Activated CD4-positive, alpha-beta T cell treated with anti-CD3 and anti-CD28 coated beads, Interleukin-2, amount 50 U/mL, for 48 hours (primary cell): Measurements from ENCODE around the gene CHST2.

Source experiments
- DNase-seq, 2 experiments: peaks; one replicate each; pipeline ENCODE4 v3.0.0-alpha.2; 2020

The CHST2 gene

DNA sequence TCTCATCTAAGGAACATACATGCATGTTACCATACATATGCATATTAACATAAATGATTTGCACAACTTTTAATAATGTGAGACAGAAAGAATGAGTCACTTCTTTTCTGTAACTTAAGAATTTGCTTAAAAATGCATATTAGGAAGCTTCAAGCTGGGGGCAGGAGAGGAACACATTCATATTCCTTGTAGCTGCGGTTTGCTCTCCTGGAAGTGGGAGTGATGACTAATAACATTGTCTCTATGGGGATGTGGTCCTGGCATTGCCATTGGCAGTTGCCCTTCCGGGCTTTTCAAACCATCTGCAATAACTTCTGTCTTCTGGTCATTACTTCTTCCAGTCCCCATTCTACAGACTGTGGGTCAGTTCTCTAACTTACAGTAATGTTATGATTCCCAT lies 15.6 kb downstream of the CHST2 start:
- DNase-seq: no peak

DNA sequence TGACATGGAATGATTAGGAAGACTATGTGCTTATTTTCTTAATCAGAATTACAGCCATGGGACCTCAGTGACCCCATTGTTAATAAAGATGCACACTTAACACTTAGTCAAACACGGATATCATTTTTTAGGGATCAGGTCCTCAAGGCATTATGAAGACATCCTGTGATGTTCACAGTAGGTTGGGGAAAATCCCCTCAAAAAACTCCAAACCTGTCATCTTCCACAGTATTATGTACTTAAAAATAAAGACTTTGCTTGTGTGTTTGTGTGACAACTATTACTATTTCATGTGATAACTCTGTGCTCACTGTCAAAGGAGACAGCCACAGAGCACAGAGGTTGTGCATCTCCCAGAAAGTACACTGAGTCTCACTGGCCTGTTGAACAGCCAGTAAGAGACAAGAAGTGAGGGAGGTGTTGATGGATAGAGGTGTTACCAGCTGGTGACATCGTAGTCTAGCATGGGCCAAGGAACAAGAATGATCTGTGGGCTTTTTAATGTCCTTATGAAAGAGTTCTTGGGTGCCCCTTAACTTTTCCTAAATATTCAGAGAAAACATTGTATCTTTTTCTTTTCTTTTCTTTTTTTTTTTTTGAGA lies 18.0 kb downstream of the CHST2 start:
- DNase-seq: no peak

DNA sequence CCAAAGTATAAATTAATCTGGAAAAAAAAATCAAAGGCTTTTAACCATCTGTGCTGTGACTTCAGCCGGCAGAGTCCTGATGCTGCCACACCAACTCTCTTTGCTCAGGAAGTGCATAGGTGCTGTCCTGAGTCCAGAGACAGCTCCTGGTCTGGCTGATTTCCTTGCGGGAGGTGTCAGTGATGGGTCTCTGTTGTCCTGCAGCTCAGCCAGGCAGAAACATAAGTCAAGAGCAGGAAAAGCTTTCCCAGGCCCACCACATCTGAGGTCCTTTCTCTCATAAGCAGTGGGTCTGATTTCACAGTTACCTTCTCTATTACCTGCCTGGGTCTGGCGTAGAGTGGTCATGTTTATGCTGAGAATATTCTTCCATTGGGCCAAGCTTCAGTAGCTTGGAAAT lies 19.4 kb downstream of the CHST2 start:
- no peak for DNase-seq

DNA sequence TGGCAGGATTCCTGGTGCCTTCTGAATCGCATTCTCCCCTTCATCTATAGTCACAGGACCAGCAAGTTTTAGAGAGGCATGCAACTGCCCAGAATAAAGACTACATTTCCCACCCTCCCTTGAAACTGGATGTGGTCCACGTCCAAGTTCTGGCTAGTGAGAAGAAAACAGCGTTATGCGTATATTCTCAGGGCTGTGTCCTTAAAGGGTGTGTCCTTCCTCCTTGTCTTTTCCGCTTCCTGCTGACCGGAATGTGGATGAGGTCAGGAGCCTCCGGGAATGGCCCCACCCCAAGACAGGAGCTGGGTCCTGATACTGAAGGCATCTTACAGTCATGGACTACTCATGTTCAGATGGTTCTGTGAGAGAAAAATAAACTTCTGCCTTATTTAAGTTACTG lies 20.2 kb downstream of the CHST2 start:
- DNase-seq: no peak

DNA sequence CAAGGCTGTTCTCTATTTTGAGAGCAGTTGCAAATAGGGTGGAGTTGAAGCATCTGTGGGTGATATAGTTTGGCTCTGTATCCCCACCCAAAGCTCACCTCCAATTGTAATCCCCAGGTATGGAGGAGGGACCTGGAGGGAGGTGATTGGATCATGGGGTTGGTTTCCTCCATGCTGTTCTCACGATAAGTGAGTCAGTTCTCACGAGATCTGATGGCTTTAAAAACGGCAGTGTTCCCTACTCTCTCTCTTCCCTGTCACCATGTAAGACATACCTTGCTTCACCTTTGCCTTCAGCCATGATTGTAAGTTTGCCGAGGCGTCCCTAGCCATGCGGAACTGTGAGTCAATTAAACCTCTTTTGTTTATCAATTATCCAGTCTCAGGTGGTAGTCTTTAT lies 21.0 kb downstream of the CHST2 start:
- no peak for DNase-seq

DNA sequence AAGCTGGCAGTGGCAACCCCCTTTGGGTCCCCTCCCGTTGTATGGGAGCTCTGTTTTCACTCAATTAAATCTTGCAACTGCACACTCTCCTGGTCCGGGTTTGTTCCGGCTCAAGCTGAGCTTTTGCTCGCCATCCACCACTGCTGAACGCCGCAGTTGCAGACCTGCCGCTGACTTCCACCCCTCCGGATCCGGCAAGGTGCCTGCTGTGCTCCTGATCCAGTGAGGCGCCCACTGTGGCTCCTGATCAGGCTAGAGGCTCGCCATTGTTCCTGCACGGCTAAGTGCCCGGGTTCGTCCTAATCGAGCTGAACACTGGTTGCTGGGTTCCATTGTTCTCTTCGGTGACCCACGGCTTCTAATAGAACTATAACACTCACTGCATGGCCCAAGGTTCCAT lies 22.8 kb downstream of the CHST2 start:
- no peak for DNase-seq

DNA sequence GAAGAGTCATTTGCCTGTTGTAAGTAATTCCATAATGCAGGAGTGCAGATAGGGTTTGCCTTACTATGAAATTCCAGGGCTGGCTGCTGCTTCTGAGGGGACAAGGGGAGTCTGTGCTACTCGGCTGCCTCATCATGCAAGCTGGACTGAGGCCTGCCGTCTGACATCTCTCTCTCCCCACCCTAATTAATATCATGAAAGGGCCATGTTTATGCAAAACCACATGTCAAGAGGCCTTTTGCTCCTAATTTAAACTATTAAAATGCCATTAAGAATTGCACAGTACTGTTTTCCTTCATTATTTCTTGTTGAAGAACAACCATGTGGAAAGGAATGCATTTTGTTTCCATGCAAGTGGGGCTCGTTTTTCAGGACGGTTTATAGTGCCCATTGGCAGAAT lies 26.3 kb downstream of the CHST2 start:
- DNase-seq: no peak

DNA sequence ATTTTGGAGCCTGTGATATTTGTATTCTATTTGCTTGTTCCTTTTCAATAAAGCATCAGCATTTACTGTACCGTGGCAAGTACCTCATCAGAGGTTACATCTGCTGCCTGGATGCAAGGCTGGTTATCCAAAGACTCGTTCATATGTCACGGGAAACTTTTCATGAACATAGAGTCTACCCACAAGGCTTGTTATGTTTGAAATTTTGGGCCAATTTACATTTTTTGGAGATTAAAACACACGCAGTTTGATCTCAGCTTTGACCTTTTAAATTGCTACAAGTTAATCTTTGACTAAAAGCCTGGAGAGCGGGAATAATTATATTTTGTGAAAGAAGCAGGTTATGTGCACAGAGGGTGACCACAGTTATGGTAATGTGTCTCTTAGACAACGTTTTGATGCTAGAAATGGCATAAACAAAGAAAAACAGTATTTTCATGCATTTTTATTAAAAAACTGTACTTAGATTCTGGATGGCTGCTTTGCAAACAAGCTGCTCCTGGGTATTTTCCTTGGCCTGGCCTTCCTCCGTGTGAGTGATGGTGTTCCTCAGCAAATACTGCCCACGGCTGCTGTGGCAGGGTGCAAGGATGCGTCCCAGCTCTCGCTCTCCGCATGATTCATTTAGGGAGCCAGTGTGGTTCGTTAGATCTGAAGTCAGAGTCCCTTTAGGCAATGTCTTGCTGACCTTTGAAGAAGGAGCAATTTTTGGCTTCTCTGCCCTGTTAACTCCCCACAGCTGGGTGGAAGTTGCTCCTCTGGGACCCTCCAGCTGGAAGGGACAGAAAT lies 27.1 kb downstream of the CHST2 start:
- DNase-seq: no peak

DNA sequence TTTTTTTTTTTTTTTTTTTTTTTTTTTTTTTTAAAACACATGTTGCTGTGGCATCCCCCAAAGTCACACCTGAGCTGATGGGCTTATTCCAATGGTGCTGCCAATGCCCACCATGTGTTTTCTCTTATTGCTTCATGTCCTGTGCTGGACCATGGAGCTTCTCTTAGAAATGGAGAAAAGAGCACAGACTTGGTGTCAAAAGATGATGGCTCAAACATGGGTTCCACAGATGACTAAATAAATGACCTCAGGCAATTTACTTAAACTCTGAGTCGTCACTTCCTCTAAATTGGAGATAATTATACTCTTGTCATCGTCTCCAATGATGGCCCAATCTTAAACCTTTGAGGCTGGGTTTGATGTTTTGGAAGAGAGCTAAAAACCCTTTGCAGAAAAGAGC lies 28.1 kb downstream of the CHST2 start:
- no peak for DNase-seq

DNA sequence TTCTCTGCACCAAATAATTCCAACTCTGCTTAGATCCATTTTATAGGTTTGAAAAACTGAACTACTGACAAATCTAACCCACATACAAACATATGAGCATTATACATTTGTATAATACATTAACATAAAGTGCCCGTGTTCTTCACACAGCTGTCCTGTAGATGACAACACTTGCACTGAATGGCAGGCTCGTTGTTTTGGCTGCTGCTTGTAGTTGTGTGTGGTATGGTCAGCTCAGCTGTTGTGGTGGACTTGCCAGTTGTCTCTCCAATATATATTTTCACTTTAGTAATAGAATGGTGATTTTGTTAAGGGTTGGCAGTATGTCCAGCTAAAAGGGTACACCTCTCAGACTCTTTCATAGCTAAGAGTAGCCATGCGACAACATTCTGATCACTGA lies 30.5 kb downstream of the CHST2 start:
- DNase-seq: no peak

DNA sequence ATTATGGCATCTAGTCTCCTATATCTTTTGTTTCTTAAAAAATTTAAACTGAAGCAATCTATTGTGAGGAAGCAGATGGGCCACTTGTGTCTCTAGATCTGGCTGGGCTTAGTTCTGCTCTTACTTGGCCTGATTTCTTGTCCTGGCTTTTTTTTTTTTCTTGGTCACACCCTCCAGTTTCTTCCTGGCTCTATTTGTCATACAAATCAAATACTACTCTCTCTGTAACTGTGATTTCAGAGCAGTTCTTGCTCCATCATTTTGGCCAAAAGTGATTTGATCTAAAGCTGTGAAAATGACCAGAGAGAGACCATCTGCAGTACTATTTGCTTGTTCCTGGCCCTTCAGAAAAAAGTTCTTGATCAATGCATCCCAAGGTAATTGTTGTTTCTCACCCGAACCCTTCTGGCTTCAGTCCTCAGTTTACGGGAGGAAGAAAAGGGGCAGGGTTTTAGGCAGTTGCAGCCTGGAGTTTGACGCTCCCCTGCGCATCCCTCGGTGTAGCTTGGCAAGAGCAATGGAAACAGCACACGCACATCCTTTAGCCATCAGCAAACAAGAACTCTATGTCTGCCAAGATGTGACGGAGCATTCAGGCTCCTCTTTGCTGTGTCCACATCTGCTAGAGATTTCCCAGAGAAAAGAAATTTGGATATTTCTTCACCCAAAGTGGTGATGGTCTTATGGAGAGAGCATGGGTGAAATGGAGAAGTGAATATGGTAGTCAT lies 31.6 kb downstream of the CHST2 start:
- no peak for DNase-seq

DNA sequence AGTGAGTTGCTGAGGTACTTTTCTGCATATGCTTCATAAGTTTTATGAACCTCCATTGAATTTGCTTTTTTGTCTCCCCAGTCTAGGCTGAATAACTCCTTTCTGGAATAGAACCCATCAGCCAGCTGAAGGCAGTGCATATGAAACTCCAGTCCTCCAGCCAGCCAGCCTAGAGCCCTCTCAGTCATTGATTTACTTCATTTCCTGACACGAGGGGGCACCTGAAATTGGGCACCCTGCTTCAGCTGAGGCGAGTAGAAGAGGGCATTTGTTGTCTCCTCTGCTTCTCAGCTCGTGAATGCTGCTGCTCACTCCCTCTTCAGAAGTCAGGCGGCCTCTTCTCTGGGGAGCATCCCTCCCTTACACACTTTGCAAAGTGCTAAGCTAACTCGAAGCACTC lies 32.5 kb downstream of the CHST2 start:
- no peak for DNase-seq

DNA sequence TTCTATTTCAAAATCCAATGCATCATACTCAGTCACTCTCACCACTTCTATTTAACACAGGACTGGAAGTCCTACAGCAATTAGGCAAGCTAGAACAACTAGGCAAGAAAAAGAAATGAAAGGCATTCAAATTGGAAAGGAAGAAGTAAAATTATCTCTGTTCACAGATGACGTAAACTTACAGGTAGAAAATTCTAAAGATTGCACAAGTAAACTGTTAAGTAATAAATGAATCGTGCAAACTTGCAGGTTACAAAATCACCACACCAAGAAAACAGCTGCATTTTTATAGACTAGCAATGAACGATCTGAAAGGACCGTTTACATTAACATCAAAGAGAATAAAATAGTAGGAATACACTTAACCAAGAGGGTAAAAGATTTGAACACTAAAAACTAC lies 36.2 kb downstream of the CHST2 start:
- DNase-seq: no peak

DNA sequence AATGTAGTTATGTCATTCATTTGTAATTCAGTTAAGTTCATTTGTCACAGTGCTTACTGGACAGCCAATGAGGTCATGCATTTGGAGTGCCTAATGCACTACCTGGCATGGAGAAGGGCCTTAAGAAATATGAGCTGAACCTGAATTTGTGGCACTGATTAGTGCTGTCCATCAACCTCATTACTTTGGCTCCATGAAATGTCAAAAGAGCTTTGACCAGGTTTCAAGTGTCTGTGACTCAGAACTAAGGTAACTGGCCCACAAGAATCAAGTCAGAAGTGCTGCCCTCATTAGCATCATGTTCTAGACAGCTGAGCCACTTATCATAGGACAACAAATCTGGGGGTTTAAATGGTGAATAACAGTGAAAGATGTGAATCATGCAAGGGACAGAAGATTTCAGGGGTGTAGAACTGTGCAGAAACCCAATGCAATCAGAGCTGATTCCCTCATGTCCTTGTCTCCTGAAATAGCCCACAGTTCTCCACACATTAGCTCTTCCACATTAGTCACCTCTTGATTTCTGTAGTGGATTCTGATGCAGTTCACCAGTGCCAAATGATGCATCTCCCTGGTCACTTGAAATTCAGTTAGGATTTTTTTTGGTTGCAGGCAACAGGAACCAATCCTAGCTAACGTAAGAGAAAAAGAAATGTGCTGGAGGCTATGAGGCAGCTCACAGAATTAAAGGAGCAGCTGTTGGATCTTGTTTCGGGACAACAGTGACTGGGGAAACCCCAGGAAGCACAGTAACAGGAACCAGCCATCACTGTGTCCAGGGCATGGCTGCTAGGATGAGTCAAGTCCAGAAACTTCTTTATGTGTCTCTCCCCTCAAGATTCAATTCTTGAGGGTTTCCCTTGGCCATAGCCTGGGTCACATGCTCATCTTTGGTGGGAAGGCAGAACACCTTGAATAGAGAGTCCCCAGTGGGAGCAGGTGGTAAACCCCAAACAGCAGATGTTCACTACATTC lies 38.7 kb downstream of the CHST2 start:
- no peak for DNase-seq

DNA sequence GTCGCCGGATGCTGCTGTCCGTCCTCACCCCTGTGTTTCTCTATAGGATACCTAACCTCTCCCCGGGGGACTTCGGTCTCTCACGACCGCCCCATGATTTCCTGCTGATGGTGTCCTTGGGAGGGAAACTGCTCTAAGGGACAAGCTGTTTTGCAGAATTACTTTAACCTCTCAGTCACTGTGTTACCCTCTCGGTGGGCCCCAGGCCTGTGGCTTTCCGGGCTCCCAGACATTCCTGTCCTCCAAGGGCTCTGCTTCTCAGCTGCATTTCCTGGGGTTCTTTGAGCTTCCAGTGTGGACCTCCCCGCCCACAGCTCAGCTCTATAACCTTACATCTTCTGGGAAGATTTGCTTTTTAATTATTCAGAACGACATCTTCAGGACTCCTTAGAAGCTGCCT lies 40.9 kb downstream of the CHST2 start:
- DNase-seq: no peak

DNA sequence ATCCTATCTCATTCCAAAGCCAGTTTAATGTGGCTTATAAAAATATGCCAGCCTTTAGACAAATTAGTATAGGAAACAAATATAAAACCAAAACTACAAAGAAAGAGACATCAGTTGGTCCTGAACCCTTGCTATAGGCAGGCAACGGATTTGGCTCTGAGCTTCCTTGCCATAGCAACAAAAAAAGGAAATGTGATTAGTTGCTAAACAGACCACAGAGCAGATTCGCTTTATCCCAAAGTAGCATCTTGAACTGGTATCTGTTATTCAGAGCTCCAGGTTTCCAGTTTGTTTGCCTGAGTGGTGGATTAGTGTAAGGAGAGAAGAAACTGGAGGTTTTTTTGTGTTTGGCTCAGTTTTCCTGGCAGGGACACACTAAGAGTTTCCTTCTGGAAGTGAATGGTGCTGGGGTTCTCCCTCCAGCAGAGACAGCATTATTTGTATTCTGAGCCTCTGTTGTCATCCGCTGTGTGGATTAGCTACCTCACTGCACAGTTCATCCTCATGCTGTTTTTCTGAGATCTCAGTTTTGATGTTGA lies 44.1 kb downstream of the CHST2 start:
- DNase-seq: no peak

DNA sequence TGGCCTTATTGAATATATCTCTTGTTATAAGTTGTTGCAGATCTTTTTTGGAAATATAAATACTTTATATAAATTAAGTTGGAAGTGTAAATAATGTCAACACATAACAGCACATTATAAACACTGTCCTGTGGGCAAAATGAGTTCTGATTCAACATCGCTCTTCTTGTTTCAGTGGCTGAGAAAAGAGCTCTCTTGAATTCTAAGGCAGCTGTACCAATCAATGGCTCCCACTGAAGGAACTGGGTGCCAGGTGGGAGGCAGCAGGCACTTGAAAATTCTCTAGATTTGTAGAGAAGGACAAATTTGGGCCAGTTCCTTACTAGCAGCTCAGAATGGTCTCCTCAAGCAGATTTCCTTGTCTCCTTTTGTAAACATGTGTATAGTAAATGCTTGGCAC lies 45.6 kb downstream of the CHST2 start:
- DNase-seq: no peak

DNA sequence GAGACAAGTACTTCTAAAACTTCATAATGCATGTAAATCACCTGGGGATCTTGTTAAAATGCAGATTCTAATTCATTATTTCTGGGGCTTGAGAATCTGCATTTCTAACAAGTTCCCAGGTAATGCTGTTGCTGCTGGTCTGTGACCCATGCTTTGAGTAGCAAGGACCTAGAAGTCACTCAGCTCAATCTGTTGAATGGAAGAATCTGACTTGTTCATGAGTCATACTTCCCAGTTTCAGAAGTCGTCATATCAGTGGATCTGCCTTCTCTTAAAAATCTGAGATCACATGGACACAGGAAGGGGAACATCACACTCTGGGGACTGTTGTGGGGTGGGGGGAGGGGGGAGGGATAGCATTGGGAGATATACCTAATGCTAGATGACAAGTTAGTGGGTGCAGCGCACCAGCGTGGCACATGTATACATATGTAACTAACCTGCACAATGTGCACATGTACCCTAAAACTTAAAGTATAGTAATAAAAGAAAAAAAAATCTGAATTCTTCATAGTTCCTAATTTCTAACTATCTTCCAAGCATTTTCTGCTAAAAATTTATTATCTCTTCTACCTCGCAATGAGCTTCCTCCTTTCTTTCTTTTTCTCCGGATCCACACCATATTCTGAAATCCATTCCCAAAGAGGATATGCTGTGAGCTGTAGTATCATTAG lies 46.2 kb downstream of the CHST2 start:
- peak in 1 of 2 experiments; percentile 32 for DNase-seq

DNA sequence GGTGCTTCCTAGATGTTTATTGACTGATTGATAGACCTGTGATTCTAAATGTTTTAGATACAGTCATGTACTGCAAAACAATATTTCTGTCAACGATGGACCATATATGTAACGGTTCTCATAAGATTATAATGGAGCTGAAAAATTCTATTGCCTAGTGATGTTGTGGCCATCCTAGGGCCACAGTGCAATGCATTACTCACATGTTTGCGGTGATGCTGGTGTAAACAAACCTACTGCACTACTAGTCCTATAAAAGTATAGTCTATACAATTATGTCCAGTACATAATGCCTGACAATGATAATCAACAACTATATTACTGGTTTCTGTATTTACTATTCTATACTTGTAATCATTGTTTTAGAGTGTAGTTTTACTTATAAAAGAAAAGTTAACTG lies 46.8 kb downstream of the CHST2 start:
- no peak for DNase-seq

DNA sequence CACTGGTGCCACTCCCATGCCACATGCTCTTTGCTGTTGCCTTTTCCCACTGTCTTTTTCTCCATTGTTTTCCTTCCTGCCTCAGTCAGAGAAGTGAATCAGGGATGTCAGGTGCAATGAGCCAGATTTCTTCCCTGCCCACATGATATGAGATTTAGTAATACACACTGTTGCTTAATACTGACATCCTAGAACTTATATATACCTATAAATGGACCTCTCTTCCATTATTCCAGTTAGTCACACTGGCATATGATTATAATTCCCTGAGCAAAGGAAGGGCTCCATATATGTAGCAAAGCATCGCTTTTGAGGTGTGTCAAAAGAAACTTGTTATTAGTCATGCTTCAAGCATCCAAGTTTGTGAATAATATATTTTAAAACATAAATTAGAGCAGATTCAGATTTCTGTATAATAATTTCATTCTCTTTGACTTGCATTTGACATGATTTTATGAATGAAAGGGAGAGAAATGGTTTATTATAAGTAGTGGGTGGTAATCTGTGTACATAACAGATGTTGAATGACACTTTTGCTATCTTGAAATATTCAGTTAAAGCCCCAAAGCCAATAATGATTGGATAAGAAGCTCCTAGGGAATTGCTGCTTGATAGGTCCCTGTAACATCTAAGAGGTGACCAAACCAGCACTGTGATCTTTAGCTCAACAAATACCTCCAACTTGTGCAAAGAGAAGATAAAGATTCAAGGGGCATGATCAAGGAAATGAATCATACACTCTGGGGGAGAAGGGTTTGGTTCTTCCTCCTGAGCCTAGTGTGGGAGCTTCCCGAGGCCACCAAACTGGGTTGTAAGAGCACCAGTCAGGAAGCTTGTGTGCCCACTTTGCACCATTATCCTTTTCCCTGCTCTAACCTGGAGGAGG lies 48.6 kb downstream of the CHST2 start:
- no peak for DNase-seq

DNA sequence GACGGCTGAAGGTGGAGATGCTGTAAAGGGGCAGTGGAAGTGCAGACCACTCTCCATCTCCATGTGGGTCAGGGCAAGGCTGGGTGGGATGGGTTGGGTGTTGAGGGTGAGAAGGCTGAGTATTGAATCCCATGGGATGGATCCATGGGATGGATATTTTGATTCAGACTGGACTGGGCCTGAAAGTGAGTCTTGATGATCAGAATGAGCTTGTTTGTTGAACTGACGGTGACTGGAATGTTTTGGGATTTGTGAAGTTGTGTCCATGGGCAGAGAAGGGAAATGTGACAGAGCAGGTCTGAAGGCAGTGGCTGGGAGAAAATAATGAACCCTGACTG lies 49.3 kb downstream of the CHST2 start:
- DNase-seq: no peak
